ENCODE measurements around the gene TUBG1. TPM values are rescaled to one million over a fixed set of nuclear protein-coding genes. Genes with fewer than 3 reads are reported as not detected.

The TUBG1 gene
- total RNA-seq, 1 experiment from 2014 or later: 140 TPM

DNA sequence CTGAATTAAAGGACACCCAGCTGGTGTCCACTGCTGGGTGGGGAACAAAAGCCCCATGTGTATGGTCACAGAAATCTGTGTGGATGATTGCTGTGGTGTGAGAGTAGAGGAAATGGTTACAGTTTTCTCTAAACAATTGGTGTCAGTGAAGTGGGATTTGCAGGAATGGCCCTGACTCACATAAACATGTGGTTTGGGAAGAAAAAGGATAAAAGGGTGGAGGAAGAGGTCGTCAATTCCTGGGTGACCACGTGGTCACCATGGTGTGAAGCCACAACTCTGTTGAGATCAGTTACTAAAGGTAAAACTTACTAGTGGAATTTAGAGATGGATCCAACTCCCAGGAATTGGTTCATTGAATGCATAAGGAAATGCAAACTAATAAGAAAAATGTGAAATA is 46.0 kb downstream of the TUBG1 start (continued):
- no peak for TF ChIP-seq E2F1 (CRISPR knock-in tag; IDR thresholded peaks at IDR 0.05)
- no peak for TF ChIP-seq ZNF219 (CRISPR knock-in tag; IDR thresholded peaks at IDR 0.05; ENCODE audit: borderline replicate concordance)
- TF ChIP-seq STAT6 (CRISPR knock-in tag; conservative IDR thresholded peaks at IDR 0.05; ENCODE audit: low read depth): no peak

GRCh38 chr17:42657824-42658588 is 48.5 kb downstream of the TUBG1 start:
- Mint-ChIP-seq H3K27ac (no peak overlapping the region; the same call in 1 of the 2 replicates), H3K4me3 (no peak overlapping the region), H3K9me3 (peaks cover 10% of the 10 kb centered on the region), H3K4me1 (peaks cover 17% of the 10 kb centered on the region), H3K27me3 (ENCODE audit: low read depth) (peaks cover 5% of the 10 kb centered on the region), H3K36me3 (peaks cover 11% of the 10 kb centered on the region)
- ChIA-PET CTCF (interaction anchor here (0.7 to 3.9 kb wide), 6 partner anchors 14 to 52 kb away, joined by 3 to 44 read pairs (median 5); partner anchors contain the start of gene PLEKHH3), POLR2A (interaction anchor here (0.6 to 1.7 kb wide), 3 partner anchors 12 to 1678 kb away, joined by 3 to 13 read pairs (median 4); no protein-coding TSS in a partner anchor)
- TF ChIP-seq E2F1 (CRISPR knock-in tag; IDR thresholded peaks at IDR 0.05) (no peak), NR1H2 (CRISPR knock-in tag; IDR thresholded peaks at IDR 0.05) (no peak), TP53 (CRISPR knock-in tag; IDR thresholded peaks at IDR 0.05) (no peak), MXD4 (CRISPR knock-in tag; IDR thresholded peaks at IDR 0.05; ENCODE audit: borderline replicate concordance) (no peak), ZNF317 (CRISPR knock-in tag; IDR thresholded peaks at IDR 0.05; ENCODE audit: borderline replicate concordance, low read depth) (no peak), HMGA2 (CRISPR knock-in tag; IDR thresholded peaks at IDR 0.05) (no peak), ELF4 (CRISPR knock-in tag; IDR thresholded peaks at IDR 0.05; ENCODE audit: low read depth) (no peak), GTF2I (CRISPR knock-in tag; conservative IDR thresholded peaks at IDR 0.05) (no peak), ZNF232 (CRISPR knock-in tag; IDR thresholded peaks at IDR 0.05) (no peak)
- DNase-seq (ENCODE audit: low spot score) (no peak), ATAC-seq (no peak)

DNA sequence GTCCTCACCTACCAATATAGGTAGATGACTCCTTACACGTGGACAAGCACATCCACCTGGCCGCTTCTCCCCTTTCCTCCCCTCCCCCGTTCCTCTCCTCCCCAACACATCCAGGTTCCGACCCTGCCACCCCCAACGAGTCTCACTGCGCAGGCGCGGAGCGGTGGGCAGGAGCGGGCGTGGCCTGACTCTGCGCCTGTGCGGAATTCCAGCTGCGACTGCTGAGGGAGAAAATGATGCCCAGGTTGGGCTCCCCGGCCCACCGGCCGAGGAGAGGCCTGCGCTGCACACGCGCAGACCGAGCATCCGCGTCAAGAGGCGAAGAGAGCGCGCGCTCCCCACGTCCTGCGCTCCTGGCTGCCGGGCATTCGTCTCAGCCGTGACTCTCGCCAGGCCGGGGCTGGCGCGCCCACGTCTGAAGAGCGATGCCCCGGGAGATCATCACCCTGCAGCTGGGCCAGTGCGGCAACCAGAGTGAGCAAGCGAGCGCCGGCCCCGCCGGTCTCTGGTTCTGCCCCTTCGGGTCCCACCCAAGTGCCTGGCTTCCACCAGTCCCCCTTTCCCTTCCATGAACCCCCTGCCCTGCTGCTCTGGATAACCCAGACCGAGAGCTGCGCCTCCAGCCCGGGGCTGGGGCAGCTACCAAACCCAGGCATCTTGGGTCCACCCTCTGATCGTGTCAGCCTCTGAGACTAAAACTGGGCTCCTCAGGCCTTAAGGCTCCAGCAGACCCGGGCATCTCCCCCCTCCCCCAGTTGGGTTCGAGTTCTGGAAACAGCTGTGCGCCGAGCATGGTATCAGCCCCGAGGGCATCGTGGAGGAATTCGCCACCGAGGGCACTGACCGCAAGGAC is 49.8 kb downstream of the TUBG1 start, which contains the start of gene TUBG2:
Gene TUBG2 (plus strand): TSS at position 206 of the 853 bp plus-strand sequence. CDS start 220 bp downstream, at position 426.
- H3K9me3 Mint-ChIP-seq: peaks cover 10% of the 10 kb centered on the region
- H3K4me1 Mint-ChIP-seq: peaks cover 11% of the 10 kb centered on the region
- CTCF ChIA-PET: interaction anchor here (1.0 to 3.9 kb wide), 11 partner anchors 10 to 165 kb away, joined by 3 to 44 read pairs (median 8); partner anchors contain the start of genes BECN1, PLEKHH3, PSMC3IP and RETREG3
- H3K27me3 Mint-ChIP-seq (ENCODE audit: low read depth): peaks cover 3% of the 10 kb centered on the region
- POLR2A ChIA-PET: interaction anchor here (0.8 to 1.7 kb wide), 7 partner anchors 9 to 81 kb away, joined by 3 to 13 read pairs (median 4); partner anchors contain the start of gene RETREG3
- peak; percentile 96 for DNase-seq (ENCODE audit: low spot score)
- peak within 1 kb of the TSS; percentile 85 for H3K4me3 Mint-ChIP-seq
- H3K27ac Mint-ChIP-seq: peak within 1 kb of the TSS; percentile 57
- peaks cover 18% of the 10 kb centered on the region for H3K36me3 Mint-ChIP-seq
- ATAC-seq: peak; percentile 88
- TF ChIP-seq ESRRA (CRISPR knock-in tag; IDR thresholded peaks at IDR 0.05; ENCODE audit: borderline replicate concordance) (no peak), GABPB1 (CRISPR knock-in tag; IDR thresholded peaks at IDR 0.05) (peak; percentile 67; the same call in 1 of the 2 replicates), FOXP1 (CRISPR knock-in tag; IDR thresholded peaks at IDR 0.05; ENCODE audit: borderline replicate concordance) (0 out of 2 replicates have a peak, but pooled peaks have one; percentile 25), JAZF1 (CRISPR knock-in tag; IDR thresholded peaks at IDR 0.05) (no peak), TEAD4 (CRISPR knock-in tag; IDR thresholded peaks at IDR 0.05) (no peak), FOXK1 (CRISPR knock-in tag; IDR thresholded peaks at IDR 0.05) (peak; percentile 34; the same call in 1 of the 2 replicates), IRF1 (CRISPR knock-in tag; IDR thresholded peaks at IDR 0.05) (0 out of 2 replicates have a peak, but pooled peaks have one; percentile 43), HMGA2 (CRISPR knock-in tag; IDR thresholded peaks at IDR 0.05) (no peak), CBFB (CRISPR knock-in tag; IDR thresholded peaks at IDR 0.05; ENCODE audit: low read depth) (no peak), EMX1 (CRISPR knock-in tag; IDR thresholded peaks at IDR 0.05) (no peak)
- TF ChIP-seq, protein P1, sequence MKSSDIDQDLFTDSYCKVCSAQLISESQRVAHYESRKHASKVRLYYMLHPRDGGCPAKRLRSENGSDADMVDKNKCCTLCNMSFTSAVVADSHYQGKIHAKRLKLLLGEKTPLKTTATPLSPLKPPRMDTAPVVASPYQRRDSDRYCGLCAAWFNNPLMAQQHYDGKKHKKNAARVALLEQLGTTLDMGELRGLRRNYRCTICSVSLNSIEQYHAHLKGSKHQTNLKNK (CRISPR knock-in tag; IDR thresholded peaks at IDR 0.05): no peak
- TF ChIP-seq, protein P2, sequence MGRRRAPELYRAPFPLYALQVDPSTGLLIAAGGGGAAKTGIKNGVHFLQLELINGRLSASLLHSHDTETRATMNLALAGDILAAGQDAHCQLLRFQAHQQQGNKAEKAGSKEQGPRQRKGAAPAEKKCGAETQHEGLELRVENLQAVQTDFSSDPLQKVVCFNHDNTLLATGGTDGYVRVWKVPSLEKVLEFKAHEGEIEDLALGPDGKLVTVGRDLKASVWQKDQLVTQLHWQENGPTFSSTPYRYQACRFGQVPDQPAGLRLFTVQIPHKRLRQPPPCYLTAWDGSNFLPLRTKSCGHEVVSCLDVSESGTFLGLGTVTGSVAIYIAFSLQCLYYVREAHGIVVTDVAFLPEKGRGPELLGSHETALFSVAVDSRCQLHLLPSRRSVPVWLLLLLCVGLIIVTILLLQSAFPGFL (CRISPR knock-in tag; IDR thresholded peaks at IDR 0.05; ENCODE audit: borderline replicate concordance): no peak

Data from WTC11 (cell line).